GM06990 (cell line): Measurements from ENCODE around the gene PLXNA4.

ENCODE experiments used
- DNase-seq: peaks from one replicate; pipeline ENCODE4 v3.0.0-alpha.2; 2011; ENCODE audit not compliant: insufficient read length; ENCODE audit errors: extremely low read depth
- H3K27me3 ChIP-seq: replicated peaks from 2 replicates; pipeline ENCODE4 v1.6.0; 2011; ENCODE audit warnings: low read length; ENCODE audit not compliant: control insufficient read depth, insufficient read depth
- H3K36me3 ChIP-seq: 2 replicates; pipeline ENCODE4 v1.5.1; 2011; ENCODE audit warnings: low read length; ENCODE audit not compliant: control insufficient read depth, insufficient read depth
- H3K4me3 ChIP-seq: replicated peaks from 2 replicates; pipeline ENCODE4 v1.5.1; 2011; ENCODE audit warnings: low read depth, mild to moderate bottlenecking, control low read depth, low read length
- TF ChIP-seq, protein P1 (sequence below): IDR thresholded peaks from 2 replicates; pipeline ENCODE4 v1.5.1; 2011; ENCODE audit warnings: low read length, control low read depth, mild to moderate bottlenecking, inconsistent platforms; ENCODE audit not compliant: insufficient read depth, poor library complexity, severe bottlenecking

The PLXNA4 gene

DNA sequence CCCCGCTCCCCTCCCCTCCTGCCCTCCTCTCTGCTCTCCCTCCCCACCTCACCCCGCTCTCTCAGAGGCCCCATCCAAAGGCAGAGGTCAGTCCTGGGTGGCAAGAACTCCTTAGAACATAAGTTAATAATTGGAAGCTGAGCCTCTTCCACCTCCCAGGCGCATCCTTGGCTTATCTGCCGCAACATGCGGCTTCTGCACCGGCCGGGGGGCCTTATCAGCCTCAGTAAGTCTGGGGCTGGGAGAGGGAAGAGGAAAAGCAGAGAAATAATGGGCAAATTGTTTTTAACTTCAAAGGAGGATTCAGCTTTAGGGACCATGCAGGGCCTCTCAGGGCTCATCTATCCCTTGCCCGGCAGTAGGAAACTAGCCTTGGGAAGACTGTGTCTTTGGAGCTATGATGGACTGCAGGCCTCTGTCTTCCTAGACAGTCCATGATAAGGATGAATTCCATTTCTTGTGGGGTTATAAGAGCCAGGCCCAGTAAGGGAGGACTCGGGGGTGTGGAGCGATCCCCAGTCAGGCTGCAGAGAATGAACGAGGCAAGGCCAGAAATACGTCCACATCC lies 411.6 kb downstream of the PLXNA4 start:
- peaks cover 2% of the 10 kb centered on the region; the same call in 1 of the 2 replicates for H3K27me3 ChIP-seq
- TF ChIP-seq, protein P1, sequence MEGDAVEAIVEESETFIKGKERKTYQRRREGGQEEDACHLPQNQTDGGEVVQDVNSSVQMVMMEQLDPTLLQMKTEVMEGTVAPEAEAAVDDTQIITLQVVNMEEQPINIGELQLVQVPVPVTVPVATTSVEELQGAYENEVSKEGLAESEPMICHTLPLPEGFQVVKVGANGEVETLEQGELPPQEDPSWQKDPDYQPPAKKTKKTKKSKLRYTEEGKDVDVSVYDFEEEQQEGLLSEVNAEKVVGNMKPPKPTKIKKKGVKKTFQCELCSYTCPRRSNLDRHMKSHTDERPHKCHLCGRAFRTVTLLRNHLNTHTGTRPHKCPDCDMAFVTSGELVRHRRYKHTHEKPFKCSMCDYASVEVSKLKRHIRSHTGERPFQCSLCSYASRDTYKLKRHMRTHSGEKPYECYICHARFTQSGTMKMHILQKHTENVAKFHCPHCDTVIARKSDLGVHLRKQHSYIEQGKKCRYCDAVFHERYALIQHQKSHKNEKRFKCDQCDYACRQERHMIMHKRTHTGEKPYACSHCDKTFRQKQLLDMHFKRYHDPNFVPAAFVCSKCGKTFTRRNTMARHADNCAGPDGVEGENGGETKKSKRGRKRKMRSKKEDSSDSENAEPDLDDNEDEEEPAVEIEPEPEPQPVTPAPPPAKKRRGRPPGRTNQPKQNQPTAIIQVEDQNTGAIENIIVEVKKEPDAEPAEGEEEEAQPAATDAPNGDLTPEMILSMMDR = no peak
- H3K36me3 ChIP-seq = no peaks in the 10 kb centered on the region
- no peak for DNase-seq
- no peak overlapping the region for H3K4me3 ChIP-seq

DNA sequence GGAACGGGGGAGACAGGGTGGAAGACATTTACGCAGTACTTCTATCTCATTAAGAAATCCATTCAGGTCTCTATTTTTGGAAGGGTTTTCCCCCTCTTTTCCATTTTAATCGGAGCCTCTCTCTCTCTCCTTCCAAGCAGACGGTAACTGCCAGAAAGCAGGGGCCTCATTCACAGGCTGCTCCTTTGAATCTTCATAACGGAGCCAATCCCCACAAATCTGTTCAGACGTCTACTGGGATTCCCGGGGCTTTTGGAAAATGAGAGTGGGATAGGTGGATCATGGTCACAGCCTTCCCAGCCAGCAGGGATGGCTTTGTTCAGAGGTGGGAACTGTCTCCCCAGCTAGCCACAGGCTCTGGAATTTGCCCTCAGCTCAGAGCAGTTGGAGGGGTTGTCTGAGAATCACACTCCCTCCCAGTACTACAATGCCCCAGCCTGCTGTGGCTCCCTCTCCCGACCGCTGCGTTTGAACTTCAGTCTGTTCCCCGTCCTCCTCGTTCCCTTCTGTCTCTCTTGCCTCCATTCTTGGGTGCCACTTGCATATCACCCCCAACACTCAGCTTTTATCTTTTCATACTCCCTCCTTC lies 413.6 kb downstream of the PLXNA4 start:
- TF ChIP-seq, protein P1 = no peak
- Histone ChIP-seq H3K27me3 (peaks cover 2% of the 10 kb centered on the region; the same call in 1 of the 2 replicates), H3K4me3 (no peak overlapping the region), H3K36me3 (no peaks in the 10 kb centered on the region)
- no peak for DNase-seq

DNA sequence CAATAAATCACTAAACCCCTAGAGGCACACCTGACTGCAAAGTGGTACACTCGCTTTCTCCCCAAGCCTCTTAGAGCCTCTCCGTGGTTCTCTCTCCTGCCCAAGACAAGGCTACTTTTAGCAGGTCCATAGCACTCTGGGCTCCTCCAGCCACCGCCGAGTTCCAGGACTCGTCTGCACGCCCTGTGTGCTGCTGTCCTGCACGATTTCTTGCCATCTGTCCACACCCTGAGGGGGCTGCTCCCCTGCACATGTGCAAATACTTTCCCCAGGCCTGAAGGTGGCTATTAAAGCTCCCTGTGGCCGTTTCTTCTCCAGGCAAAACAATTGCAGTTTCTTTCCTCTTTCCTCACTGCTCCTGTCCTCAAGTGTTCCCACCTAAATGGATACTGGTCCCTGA lies 414.3 kb downstream of the PLXNA4 start:
- Histone ChIP-seq H3K4me3 (no peak overlapping the region), H3K27me3 (peaks cover 2% of the 10 kb centered on the region; the same call in 1 of the 2 replicates), H3K36me3 (no peaks in the 10 kb centered on the region)
- TF ChIP-seq, protein P1 = no peak
- DNase-seq = no peak

DNA sequence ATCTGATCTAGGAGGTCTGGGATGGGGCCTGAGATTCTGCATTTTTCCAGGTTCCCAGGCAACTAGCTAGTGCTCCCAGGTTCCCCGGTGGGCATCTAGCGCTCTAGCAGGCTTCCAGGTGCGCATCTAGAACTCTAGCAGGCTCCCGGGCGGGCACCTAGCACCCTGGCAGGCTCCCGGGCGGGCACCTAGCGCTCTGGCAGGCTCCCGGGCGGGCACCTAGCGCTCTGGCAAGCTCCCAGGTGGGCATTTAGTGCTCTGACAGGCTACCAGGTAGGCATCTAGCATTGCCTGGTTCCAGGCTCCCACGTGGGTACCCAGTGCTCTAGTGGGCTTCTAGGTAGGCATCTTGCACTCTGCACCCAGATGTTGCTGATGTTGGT lies 414.7 kb downstream of the PLXNA4 start:
- no peak overlapping the region for H3K4me3 ChIP-seq
- no peaks in the 10 kb centered on the region for H3K36me3 ChIP-seq
- no peak for DNase-seq
- H3K27me3 ChIP-seq = no peaks in the 10 kb centered on the region; the same call in 1 of the 2 replicates
- TF ChIP-seq, protein P1 = no peak

DNA sequence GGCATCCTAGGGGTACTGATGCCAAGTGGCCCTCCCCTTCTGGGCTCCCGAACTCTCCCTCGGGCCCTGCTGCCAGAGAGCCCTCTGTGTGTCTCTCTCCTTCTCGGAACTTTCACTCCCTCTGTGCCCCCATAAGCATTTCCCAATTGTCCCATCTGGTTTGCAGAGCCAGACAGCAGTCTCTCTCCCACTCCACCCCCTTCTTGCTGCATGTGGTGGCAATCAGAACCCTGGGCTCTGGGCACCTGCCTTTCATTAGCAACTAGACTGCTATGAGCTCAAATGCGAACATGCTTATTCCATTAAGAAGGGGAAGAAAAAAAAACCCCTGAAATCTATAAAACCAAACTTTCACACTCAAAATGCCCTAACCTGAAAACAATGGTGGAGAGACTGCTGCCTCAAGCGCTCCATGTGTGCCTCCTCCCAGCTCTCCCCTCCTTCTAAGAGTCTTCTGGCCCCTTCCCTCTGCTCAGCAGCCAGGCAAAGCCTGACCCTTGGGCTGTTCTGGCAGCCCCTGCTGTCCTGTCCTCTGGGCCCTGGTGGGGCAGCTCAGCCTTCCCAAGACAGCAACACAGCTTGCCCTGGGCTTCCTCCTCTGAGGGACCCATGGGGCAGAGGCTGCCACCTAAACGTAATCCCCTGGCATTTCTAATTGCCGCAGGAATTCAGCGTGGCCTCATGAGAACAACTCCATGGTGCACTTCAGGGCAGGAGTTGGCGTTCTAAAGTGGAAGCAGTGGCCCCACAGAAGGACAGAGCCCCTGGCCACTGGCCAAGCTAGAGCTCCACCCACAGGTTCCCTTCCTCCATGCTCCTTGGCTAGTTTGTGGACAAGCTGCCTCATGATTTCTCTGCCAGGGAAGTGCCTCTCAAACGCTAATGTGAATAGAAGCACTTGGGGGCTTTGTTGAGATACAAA lies 415.4 kb downstream of the PLXNA4 start:
- no peaks in the 10 kb centered on the region for H3K36me3 ChIP-seq
- no peak overlapping the region for H3K4me3 ChIP-seq
- H3K27me3 ChIP-seq = no peaks in the 10 kb centered on the region; the same call in 1 of the 2 replicates
- DNase-seq = no peak
- TF ChIP-seq, protein P1 = no peak
